T-helper 2 cell (primary cell): Measurements from ENCODE around the gene PKD1.

ENCODE experiments used
- DNase-seq, 5 experiments: peaks; one replicate each; pipeline versions ENCODE4 v3.0.0 to v3.0.0-alpha.2; 2012 to 2022

Gene PKD1

GRCh38 chr16:2167068-2167638 lies 31.5 kb upstream of the PKD1 start:
- no peak for DNase-seq

GRCh38 chr16:2166263-2167067 lies 30.8 kb upstream of the PKD1 start:
- no peak for DNase-seq

- DNase-seq = no peak
These were observed 30.2 kb upstream of the PKD1 start for GRCh38 chr16:2165861-2166260.

GRCh38 chr16:2163211-2163881 lies 27.6 kb upstream of the PKD1 start:
- DNase-seq = no peak

- no peak for DNase-seq
These were observed 27.0 kb upstream of the PKD1 start for GRCh38 chr16:2162676-2163118.

DNA sequence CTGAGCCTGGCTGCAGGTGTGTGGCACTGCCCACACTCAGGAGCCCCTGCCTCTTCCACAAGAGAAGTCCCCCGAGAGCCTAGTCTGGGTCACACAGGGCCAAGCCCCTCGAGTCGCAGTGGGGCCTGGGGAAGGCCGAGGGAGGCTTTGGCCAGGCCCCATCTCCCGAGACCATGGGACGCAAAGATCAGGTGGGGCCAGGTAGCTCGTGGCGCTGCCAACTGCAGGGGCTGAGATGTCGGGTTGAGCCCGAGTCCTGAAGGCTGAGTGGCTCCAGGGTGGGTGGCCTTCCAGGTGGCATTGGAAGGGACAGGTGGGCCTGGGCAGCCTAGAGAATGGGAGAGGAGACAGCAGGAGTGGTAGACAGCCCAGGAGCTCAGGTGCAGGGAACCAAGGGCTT lies 26.2 kb upstream of the PKD1 start:
- DNase-seq = no peak

DNA sequence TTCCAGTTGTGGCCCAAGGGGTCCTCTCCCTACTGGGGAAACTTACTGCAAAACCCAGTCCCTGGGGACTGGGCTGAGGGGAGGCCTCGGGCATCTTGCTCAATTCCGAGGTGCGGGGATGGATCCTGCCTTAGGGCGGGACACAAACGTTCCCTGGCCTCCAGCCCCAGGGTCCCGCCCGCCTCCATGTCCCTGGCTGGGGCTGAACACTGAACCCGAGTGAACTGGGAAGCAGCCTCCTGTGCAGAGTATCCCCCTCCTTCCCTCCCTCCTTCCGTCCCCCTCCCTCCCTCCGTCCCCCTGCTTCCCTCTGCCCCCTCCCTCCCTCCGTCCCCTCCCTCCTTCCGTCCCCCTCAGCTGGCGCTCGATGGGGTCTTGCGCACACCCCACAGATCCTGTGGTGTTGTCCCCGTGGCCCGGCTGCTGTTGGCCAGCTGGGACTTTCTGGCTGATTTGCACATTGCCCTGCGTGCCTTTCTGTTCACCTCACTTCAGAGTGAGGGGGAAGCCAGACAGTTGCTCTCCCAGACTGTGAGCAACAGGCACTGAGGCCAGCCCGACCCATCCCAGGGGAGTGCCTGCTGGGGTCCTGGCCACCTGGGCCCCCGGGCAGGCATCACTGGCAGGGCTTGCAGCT lies 25.3 kb upstream of the PKD1 start:
- no peak for DNase-seq

GRCh38 chr16:2159175-2159838 lies 23.6 kb upstream of the PKD1 start:
- no peak for DNase-seq

DNA sequence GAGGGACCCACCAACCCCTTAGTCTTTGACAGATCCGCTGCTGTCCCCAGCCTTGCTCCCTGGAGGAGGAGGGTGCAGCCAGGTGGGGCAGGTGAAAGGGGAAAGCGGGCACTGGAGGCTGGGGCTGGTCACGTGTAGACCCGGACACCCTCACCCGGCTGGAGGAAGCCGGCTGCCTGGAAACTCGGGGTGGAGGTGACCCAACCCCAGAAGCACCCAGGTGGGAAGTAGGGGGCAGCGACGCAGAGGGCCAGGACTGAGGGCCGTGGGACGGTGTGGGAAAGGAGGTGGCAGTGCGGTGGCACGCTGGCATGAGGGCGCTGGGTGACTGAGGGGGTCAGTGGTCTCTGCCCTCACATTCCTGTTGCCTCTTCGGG lies 22.6 kb upstream of the PKD1 start:
- no peak for DNase-seq

- DNase-seq = no peak
These were observed 22.0 kb upstream of the PKD1 start for GRCh38 chr16:2157480-2158261.

DNA sequence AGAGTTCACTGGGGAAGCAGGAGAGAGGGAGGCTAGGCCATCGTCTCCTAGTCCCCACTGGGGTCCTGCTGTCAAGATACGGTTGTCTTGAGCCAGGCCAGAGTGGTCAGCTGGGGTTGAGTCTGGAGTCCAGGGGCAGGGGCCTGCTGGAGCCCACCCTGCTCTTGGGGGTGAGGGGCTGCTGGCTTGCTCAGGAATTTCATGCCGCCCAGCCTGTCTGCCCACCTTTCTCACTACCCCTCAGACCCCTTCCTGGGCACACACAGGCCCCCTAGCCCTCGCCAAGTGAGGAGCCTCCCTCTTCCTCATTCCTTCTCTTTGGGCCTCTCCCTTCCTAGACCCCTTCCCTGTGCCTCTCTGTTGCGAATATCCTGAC lies 21.1 kb upstream of the PKD1 start:
- no peak for DNase-seq

DNA sequence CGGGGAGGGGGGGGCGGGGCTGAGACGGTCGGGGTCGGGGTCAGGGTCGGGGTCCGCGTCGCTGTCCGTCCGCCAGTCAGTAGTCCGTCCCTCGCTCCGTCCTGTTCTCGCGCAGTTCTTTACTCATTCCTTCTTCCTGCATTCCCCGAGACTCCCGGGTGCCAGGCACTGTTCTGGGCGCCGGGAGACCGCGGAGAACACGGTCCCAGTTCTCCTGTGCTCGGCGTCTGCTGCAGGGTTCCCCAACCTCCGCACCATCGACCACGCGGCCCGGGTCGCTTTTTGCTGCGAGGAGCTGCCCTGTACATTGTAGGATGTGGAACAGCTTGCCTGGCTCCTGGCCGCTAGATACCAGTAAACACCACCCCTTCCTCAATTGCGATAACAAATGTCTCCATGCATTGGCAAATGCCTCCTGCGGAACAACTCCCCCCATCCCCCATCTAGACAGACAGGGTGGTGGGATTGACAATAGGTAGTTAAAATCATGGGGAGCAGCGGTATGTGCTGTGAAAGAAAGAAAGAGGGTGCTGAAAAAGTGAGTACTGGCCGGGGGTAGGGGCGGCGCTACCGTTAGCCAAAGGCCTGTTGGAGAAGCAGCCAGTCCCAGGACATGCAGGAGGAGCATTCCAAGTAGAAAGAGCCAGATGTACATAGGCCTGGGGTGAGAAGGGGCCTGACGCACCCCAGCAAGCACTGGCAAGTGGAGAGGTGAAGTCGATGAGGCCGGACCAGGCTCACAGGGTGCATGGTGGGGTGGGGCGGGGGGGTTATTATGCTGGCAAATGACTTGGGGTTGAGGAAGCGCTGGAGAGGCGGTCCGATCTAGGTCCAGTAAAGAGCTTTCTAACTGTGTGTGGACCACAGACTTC lies 20.5 kb upstream of the PKD1 start:
- peak in 1 of 5 experiments; percentile 33 for DNase-seq

DNA sequence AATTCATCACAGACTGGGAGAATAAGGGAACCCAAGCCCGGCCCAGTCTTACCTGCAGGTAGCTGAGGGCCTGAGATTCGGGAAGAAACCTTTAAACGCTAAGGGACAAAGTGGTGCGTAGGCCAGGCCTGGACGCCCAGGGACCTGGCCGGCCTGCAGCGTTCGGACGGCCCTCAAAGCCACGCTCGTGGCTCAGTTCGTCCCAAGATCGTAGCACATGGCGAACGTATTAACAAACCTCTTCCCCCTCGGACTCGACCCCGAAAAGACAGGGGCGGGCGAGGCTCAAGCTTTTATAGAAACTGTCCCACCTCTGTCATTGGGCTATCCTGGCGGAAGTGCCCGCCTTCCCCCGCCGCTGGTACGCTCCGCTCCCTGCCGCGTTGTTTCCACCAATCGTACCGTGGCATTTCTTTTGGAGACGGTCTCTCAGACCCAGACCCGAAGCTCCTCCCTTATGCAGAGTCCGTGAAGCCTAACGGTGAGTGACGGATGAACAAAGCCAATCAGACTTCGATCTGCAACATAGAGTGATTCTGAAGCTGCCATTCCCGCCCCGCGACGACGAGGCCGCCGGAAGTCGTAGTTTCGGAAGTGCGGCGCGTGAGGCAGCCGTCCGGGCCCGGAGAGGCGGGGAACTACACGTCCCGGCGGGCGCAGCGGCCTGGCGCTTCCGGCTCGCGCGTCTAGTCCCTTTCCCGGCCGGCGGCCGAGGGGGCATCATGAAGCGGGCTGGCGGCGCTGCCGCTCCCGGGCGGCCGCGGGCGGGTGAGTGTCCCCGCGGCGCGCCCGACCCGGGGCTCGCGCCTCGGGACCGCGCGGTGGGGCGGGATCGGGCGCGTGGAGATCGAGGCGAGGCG lies 19.6 kb upstream of the PKD1 start, which contains the start of gene TRAF7:
Gene TRAF7 (plus strand): TSS at position 692 of the 860 bp plus-strand sequence. CDS start 8,139 bp downstream, outside the sequence.
- DNase-seq = peak; percentile 91 to 100 (median 95)

DNA sequence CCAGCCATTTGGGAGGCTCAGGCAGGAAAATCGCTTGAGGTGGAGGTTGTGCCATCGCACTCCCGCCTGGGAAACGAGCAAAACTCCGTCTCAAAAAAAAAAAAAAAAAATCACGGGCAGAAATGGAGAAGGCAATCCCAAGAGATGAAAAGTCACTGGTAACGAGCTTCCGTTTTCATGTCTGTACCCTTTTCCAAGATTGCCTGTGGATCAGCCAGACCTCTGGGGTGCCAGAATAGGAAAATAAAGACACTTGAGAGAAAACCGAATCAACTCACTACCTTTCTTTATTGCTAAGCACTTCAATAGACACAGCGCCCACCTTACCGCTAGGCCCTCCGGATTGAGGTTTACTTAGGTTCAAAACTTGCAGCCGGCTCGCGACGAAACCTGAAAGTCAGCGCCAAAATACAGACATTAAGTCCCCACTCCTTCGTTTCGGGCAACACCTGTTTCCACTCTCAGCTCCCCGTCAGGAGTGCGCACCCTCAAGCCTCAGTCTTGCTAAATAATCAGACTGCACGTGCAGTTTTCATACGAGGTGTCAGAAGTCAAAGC lies 18.9 kb upstream of the PKD1 start:
- peak in 1 of 5 experiments; percentile 50 for DNase-seq

- DNase-seq = peak in 2 of 5 experiments; percentile 32 to 37
These were observed 17.2 kb upstream of the PKD1 start for GRCh38 chr16:2152695-2153506.

- no peak for DNase-seq
These were observed 15.7 kb upstream of the PKD1 start for GRCh38 chr16:2151188-2152091.

DNA sequence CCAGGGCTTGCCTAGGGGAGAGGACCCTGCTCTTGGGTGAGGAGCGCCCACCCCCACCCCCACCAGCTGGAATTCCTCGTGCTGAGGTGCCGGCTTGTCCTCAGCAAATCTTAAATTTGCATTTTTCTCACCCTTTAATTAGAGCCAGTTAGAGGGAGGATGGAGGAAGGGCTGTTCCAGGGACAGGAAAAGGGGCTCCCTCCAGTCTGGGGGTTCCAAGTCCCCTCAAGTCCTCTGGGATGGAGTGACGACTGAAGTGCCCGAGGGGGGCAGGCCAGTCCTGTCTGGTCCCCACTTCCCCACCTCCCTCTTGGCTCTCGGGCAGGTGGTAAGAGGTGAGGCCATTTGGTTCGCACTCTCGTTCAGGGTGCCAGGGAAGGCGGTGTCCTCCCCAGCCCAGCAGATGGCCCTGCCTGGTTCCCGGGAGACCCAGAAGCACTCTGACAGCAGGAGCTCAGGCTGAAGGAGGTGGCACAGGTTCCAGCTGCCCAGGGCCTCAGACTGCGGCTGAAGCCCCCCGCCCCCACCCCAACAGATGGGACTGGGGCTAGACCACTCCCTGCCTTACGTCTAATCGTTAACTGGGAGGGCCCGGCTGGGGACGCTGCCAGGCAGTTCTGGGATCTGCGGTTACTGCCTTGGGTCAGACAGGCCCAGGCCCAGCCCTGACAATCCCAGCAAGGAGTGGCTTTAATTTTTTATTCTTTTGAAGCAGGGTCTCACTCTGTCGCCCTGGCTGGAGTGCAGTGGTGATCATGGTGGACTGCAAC lies 14.9 kb upstream of the PKD1 start:
- DNase-seq = no peak
